ENCODE results near the gene SERHL2. TPM values are rescaled to one million over a fixed set of nuclear protein-coding genes. Genes with fewer than 3 reads are reported as not detected.

The SERHL2 gene
- total and polyA plus RNA-seq, 2 experiments from 2014 or later: 1.5 to 2.1 TPM

- Mint-ChIP-seq H3K36me3 (ENCODE audit: low read depth) (peaks cover 16% of the 10 kb centered on the region), H3K27me3 (ENCODE audit: insufficient read depth, low read depth, poor library complexity) (peaks cover 22% of the 10 kb centered on the region), H3K27ac (no peak overlapping the region), H3K9me3 (peaks cover 7% of the 10 kb centered on the region; the same call in 2 of the 3 replicates), H3K4me3 (no peak overlapping the region; the same call in 2 of the 3 replicates), H3K4me1 (peaks cover 10% of the 10 kb centered on the region)
- Histone ChIP-seq H2AFZ (no peak overlapping the region), H3K79me2 (replicated peaks; ENCODE audit: insufficient read depth) (peaks cover 22% of the 10 kb centered on the region), H3K27ac (ENCODE audit: low read depth) (no peak overlapping the region), H4K20me1 (replicated peaks; ENCODE audit: insufficient read depth) (peaks cover 8% of the 10 kb centered on the region), H3K36me3 (ENCODE audit: insufficient read depth) (peaks cover 7% of the 10 kb centered on the region; the same call in 1 of the 2 replicates), H3K4me3 (no peak overlapping the region), H3K4me2 (no peak overlapping the region), H3K4me1 (ENCODE audit: insufficient read depth) (peaks cover 11% of the 10 kb centered on the region), H3F3A (replicated peaks; ENCODE audit: low read depth) (peaks cover 21% of the 10 kb centered on the region), H3K9me2 (ENCODE audit: insufficient read depth) (no peaks in the 10 kb centered on the region), H3K27me3 (ENCODE audit: insufficient read depth) (no peaks in the 10 kb centered on the region)
- ATAC-seq (no peak), DNase-seq (ENCODE audit: low spot score) (no peak)
- TF ChIP-seq, protein P1, sequence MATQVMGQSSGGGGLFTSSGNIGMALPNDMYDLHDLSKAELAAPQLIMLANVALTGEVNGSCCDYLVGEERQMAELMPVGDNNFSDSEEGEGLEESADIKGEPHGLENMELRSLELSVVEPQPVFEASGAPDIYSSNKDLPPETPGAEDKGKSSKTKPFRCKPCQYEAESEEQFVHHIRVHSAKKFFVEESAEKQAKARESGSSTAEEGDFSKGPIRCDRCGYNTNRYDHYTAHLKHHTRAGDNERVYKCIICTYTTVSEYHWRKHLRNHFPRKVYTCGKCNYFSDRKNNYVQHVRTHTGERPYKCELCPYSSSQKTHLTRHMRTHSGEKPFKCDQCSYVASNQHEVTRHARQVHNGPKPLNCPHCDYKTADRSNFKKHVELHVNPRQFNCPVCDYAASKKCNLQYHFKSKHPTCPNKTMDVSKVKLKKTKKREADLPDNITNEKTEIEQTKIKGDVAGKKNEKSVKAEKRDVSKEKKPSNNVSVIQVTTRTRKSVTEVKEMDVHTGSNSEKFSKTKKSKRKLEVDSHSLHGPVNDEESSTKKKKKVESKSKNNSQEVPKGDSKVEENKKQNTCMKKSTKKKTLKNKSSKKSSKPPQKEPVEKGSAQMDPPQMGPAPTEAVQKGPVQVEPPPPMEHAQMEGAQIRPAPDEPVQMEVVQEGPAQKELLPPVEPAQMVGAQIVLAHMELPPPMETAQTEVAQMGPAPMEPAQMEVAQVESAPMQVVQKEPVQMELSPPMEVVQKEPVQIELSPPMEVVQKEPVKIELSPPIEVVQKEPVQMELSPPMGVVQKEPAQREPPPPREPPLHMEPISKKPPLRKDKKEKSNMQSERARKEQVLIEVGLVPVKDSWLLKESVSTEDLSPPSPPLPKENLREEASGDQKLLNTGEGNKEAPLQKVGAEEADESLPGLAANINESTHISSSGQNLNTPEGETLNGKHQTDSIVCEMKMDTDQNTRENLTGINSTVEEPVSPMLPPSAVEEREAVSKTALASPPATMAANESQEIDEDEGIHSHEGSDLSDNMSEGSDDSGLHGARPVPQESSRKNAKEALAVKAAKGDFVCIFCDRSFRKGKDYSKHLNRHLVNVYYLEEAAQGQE (IDR thresholded peaks at IDR 0.05; ENCODE audit: unreplicated experiment): no peak
- no peak for TF ChIP-seq EZH2phosphoT487 (IDR thresholded peaks at IDR 0.05; ENCODE audit: unreplicated experiment)
- TF ChIP-seq STAT1 (IDR thresholded peaks at IDR 0.05; ENCODE audit: unreplicated experiment): no peak
- TF ChIP-seq NANOG (IDR thresholded peaks at IDR 0.05; ENCODE audit: borderline replicate concordance): no peak
- TF ChIP-seq CTCF (conservative IDR thresholded peaks at IDR 0.05; ENCODE audit: low read depth in 2 of 2): no peak
- TF ChIP-seq ZNF331 (CRISPR knock-in tag; IDR thresholded peaks at IDR 0.05; ENCODE audit: low read depth): no peak
- TF ChIP-seq CREB1 (CRISPR knock-in tag; IDR thresholded peaks at IDR 0.05; ENCODE audit: low read depth): no peak
- no peak for TF ChIP-seq EZH2 (IDR thresholded peaks at IDR 0.05; ENCODE audit: low read depth, unreplicated experiment)
- TF ChIP-seq ZNF462 (CRISPR knock-in tag; IDR thresholded peaks at IDR 0.05): no peak
- no peak for TF ChIP-seq ZNF114 (CRISPR knock-in tag; IDR thresholded peaks at IDR 0.05)
Measured at GRCh38 chr22:42521228-42521546, 32.6 kb upstream of the SERHL2 start.

Data from GM23338 (cell line).